Hepatocyte (in vitro differentiated cells): ENCODE results near the gene SLC22A15.

Source experiments
- EZH2 ChIP-seq: fragments of 200-600 bp; sonication (generic); IDR thresholded peaks from 2 replicates; pipeline ENCODE4 v1.6.1; 2016; ENCODE audit warnings: antibody characterized with exemption, mild to moderate bottlenecking, borderline replicate concordance
- EZH2phosphoT487 ChIP-seq: fragments of 200-600 bp; sonication (generic); IDR thresholded peaks from one replicate; pipeline ENCODE4 v1.6.1; 2018; ENCODE audit warnings: antibody characterized with exemption, mild to moderate bottlenecking, low read depth, moderate library complexity; ENCODE audit not compliant: unreplicated experiment, severe bottlenecking
- TF ChIP-seq, protein P1 (sequence below): fragments of 200-600 bp; sonication (generic); IDR thresholded peaks from 2 replicates; pipeline ENCODE4 v1.5.1; 2016; ENCODE audit warnings: antibody characterized with exemption, mild to moderate bottlenecking; ENCODE audit not compliant: poor library complexity

GRCh38 chr1:116075575-116075974 is 99.3 kb downstream of the SLC22A15 start:
- TF ChIP-seq, protein P1, sequence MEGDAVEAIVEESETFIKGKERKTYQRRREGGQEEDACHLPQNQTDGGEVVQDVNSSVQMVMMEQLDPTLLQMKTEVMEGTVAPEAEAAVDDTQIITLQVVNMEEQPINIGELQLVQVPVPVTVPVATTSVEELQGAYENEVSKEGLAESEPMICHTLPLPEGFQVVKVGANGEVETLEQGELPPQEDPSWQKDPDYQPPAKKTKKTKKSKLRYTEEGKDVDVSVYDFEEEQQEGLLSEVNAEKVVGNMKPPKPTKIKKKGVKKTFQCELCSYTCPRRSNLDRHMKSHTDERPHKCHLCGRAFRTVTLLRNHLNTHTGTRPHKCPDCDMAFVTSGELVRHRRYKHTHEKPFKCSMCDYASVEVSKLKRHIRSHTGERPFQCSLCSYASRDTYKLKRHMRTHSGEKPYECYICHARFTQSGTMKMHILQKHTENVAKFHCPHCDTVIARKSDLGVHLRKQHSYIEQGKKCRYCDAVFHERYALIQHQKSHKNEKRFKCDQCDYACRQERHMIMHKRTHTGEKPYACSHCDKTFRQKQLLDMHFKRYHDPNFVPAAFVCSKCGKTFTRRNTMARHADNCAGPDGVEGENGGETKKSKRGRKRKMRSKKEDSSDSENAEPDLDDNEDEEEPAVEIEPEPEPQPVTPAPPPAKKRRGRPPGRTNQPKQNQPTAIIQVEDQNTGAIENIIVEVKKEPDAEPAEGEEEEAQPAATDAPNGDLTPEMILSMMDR = no peak
- TF ChIP-seq EZH2phosphoT487 (no peak), EZH2 (no peak)
